ENCODE measurements around the gene LMLN. TPM values are rescaled to one million over a fixed set of nuclear protein-coding genes. Genes with fewer than 3 reads are reported as not detected.
"Not testable (repeated sequence)": the region's sequence is repeated elsewhere in the genome, so short reads cannot be mapped to it uniquely, and the experiment has no call there.

Gene LMLN
- polyA plus RNA-seq, 2 donors = 1.3 to 2.4 TPM

DNA sequence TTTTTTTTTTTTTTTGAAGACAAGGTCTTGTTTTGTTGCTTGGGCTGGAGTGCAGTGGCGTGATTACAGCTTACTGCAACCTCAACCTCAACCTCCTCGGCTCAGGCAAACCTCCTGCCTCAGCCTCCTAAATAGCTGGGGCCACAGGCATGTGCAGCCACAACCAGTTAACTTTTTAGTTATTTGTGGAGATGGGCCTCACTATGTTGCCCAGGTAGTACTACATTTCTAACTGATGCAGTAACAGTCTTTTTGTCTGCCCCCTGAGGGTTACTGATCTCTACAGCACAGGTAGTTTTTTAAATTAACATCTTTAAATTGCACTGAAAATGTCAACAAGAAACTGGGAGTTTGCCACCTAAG is 3.4 kb upstream of the LMLN start:
- Histone ChIP-seq H3K4me1 (ENCODE audit: control insufficient read depth in 2 of 2, insufficient read depth in 2 of 2, low read length in 1 of 2) (peaks cover 0 to 2% of the 10 kb centered on the region in 2 donors), H3K36me3 (ENCODE audit: control insufficient read depth in 2 of 2, insufficient read depth in 2 of 2, low read length in 1 of 2) (peaks cover 10% of the 10 kb centered on the region in 2 donors), H3K4me3 (ENCODE audit: low read depth in 1 of 2, low read length in 2 of 2) (no peak overlapping the region), H3K9me3 (ENCODE audit: control insufficient read depth in 2 of 2, insufficient read depth in 1 of 2, low read depth in 1 of 2, low read length in 1 of 2) (no peaks in the 10 kb centered on the region), H3K27me3 (ENCODE audit: control insufficient read depth in 1 of 2, insufficient read depth in 2 of 2, low read length in 2 of 2) (no peaks in the 10 kb centered on the region), H3K27ac (ENCODE audit: low read depth in 2 of 2, low read length in 1 of 2) (no peak overlapping the region)
- 87 to 88% methylated on average over 2 of the region's 2 CpGs for WGBS, 2 donors

DNA sequence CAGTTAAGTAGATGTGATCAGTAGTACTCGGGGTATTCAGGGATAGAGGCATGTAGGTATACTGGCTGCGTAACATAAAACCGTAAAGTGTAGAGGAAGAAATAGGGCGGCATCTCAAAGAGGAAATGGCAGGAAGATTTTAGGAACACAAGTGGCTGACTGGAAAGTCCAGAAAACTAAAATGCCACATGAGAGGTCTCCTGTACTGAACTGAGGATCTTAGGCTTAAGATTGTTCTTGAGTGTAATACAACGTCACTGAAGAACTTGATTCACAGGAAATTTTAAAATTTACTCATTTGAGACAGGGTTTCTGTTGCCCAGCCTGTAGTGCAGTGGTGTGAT is 2.3 kb upstream of the LMLN start:
- Histone ChIP-seq H3K36me3 (ENCODE audit: control insufficient read depth in 2 of 2, insufficient read depth in 2 of 2, low read length in 1 of 2) (peaks cover 8 to 10% of the 10 kb centered on the region in 2 donors), H3K4me1 (ENCODE audit: control insufficient read depth in 2 of 2, insufficient read depth in 2 of 2, low read length in 1 of 2) (peaks cover 0 to 2% of the 10 kb centered on the region in 2 donors), H3K27ac (ENCODE audit: low read depth in 2 of 2, low read length in 1 of 2) (peak overlapping the region in 1 of 2 donors; percentile 59), H3K27me3 (ENCODE audit: control insufficient read depth in 1 of 2, insufficient read depth in 2 of 2, low read length in 2 of 2) (no peaks in the 10 kb centered on the region), H3K4me3 (ENCODE audit: low read depth in 1 of 2, low read length in 2 of 2) (no peak overlapping the region), H3K9me3 (ENCODE audit: control insufficient read depth in 2 of 2, insufficient read depth in 1 of 2, low read depth in 1 of 2, low read length in 1 of 2) (no peaks in the 10 kb centered on the region)
- WGBS, 2 donors = 86 to 88% methylated on average over 5 of the region's 5 CpGs

DNA sequence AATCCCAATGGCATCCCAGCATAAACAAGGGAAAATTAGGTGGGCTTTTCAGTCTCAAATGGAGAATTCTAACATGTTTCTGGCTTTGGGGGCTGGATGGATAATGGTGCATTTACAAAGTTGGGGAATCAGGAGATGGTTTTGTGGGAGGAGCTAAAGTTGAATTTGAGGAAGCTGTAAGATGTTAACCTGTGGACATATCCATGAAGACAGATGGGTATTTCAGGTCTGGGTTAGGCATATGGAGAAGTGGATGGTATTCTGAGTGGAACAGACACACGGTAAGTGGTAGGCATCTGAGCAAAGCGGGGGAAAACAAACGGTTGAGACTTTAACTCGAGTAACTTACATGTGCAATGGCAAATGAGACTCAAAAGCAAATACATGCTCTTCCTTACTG is 1.7 kb upstream of the LMLN start:
- peaks cover 7% of the 10 kb centered on the region in 2 donors for H3K36me3 ChIP-seq (ENCODE audit: control insufficient read depth in 2 of 2, insufficient read depth in 2 of 2, low read length in 1 of 2)
- H3K4me3 ChIP-seq (ENCODE audit: low read depth in 1 of 2, low read length in 2 of 2) = no peak overlapping the region
- no peaks in the 10 kb centered on the region for H3K27me3 ChIP-seq (ENCODE audit: control insufficient read depth in 1 of 2, insufficient read depth in 2 of 2, low read length in 2 of 2)
- peaks cover 0 to 2% of the 10 kb centered on the region in 2 donors for H3K4me1 ChIP-seq (ENCODE audit: control insufficient read depth in 2 of 2, insufficient read depth in 2 of 2, low read length in 1 of 2)
- WGBS, 2 donors = 93 to 96% methylated on average over 4 of the region's 4 CpGs
- H3K9me3 ChIP-seq (ENCODE audit: control insufficient read depth in 2 of 2, insufficient read depth in 1 of 2, low read depth in 1 of 2, low read length in 1 of 2) = no peaks in the 10 kb centered on the region
- H3K27ac ChIP-seq (ENCODE audit: low read depth in 2 of 2, low read length in 1 of 2) = peak overlapping the region in 1 of 2 donors; percentile 59

DNA sequence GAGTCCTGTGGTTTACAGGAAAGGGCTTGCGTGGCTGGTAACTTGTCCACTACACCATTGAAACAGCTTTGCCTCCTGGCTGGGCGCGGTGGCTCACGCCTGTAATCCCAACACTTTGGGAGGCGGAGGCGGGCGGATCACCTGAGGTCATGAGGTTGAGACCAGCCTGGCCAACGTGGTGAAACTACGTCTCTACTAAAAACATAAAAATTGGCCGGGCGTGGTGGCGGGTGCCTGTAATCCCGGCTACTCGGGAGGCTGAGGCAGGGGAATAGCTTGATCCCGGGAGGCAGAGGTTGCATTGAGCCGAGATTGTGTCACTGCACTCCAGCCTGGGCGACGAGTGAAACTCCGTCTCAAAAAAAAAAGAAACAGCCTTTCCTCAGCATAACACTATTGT is 1.2 kb upstream of the LMLN start:
- 86 to 89% methylated on average over 19 of the region's 19 CpGs for WGBS, 2 donors
- H3K4me1 ChIP-seq (ENCODE audit: control insufficient read depth in 2 of 2, insufficient read depth in 2 of 2, low read length in 1 of 2); H3K36me3 ChIP-seq (ENCODE audit: control insufficient read depth in 2 of 2, insufficient read depth in 2 of 2, low read length in 1 of 2); H3K9me3 ChIP-seq (ENCODE audit: control insufficient read depth in 2 of 2, insufficient read depth in 1 of 2, low read depth in 1 of 2, low read length in 1 of 2); H3K27me3 ChIP-seq (ENCODE audit: control insufficient read depth in 1 of 2, insufficient read depth in 2 of 2, low read length in 2 of 2): not testable (repeated sequence)
- peak overlapping the region; percentile 12 to 68 for H3K27ac ChIP-seq (ENCODE audit: low read depth in 2 of 2, low read length in 1 of 2)
- peak overlapping the region in 1 of 2 donors; percentile 97 for H3K4me3 ChIP-seq (ENCODE audit: low read depth in 1 of 2, low read length in 2 of 2)

DNA sequence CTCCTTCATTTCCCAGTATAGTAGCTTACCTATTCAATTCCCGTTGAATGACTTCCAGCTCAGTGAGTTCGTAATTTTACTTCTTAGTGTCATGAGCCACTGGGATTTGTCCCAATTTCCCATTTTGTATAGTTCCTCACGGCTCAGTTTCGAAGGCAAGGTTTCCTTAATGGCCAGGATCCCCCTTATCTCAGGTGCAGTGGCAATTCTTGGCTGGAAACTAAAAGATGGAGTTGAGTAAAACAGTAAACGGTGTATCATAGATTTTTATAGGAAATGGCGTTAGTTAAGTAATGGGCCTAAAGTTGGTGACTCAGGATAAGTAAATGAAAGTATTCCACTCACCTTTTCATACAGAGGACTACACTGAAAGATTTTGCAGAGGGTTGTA is 522 bp upstream of the LMLN start:
- Histone ChIP-seq H3K9me3 (ENCODE audit: control insufficient read depth in 2 of 2, insufficient read depth in 1 of 2, low read depth in 1 of 2, low read length in 1 of 2) (no peaks in the 10 kb centered on the region), H3K4me1 (ENCODE audit: control insufficient read depth in 2 of 2, insufficient read depth in 2 of 2, low read length in 1 of 2) (peaks cover 0 to 2% of the 10 kb centered on the region in 2 donors), H3K36me3 (ENCODE audit: control insufficient read depth in 2 of 2, insufficient read depth in 2 of 2, low read length in 1 of 2) (peaks cover 2 to 6% of the 10 kb centered on the region in 2 donors), H3K27me3 (ENCODE audit: control insufficient read depth in 1 of 2, insufficient read depth in 2 of 2, low read length in 2 of 2) (no peaks in the 10 kb centered on the region), H3K27ac (ENCODE audit: low read depth in 2 of 2, low read length in 1 of 2) (peak overlapping the region; percentile 74 to 87), H3K4me3 (ENCODE audit: low read depth in 1 of 2, low read length in 2 of 2) (peak overlapping the region; percentile 28 to 97)
- 41 to 45% methylated on average over 6 of the region's 6 CpGs for WGBS, 2 donors

DNA sequence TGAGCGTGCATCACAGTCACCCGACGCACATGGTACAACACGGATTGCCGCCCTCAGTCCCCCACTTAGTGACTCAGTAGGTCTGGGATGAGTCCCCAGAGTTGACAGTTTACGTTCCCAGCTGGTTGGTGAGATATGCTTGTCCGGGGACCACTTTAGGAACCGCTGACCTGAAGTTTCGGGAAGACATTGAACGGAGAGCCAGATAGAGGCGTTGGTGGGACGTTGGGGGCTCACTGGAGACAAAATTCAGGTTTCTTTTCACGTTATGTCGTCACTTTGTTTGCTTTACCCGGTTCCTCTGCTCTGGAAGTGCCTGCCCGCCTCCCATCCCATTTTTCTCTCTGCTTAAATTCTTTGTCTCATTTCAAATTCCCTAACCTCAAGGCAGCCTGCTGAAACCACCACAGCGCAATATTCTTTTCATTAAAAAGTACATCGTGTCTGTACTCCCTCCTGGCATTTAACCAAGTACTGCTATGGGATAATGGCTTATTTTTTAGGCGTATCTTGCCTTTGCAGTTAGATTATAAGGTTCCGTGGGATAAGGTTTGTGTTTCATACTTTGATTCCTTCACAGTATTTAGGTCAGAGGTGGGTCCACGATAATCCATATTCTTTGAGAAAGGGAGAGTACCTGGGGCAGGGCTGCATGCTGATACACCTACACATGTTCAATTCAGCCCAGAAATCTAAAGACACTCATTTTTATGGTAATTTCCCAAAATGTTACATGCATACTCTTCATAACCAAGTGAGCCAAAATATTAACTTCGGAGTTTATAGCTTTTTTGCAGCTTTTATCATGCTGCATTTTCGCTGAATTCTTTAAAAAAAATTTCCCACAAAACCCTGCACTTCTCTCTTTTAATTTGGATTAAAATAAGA is 921 bp downstream of the LMLN start:
- 10% methylated on average over 23 of the region's 23 CpGs for WGBS, 2 donors
- H3K4me1 ChIP-seq (ENCODE audit: control insufficient read depth in 2 of 2, insufficient read depth in 2 of 2, low read length in 1 of 2) = peaks cover 0 to 2% of the 10 kb centered on the region in 2 donors
- H3K9me3 ChIP-seq (ENCODE audit: control insufficient read depth in 2 of 2, insufficient read depth in 1 of 2, low read depth in 1 of 2, low read length in 1 of 2) = no peaks in the 10 kb centered on the region
- H3K4me3 ChIP-seq (ENCODE audit: low read depth in 1 of 2, low read length in 2 of 2) = peak overlapping the region; percentile 80 to 97
- peak overlapping the region; percentile 74 to 91 for H3K27ac ChIP-seq (ENCODE audit: low read depth in 2 of 2, low read length in 1 of 2)
- no peaks in the 10 kb centered on the region for H3K27me3 ChIP-seq (ENCODE audit: control insufficient read depth in 1 of 2, insufficient read depth in 2 of 2, low read length in 2 of 2)
- no peaks in the 10 kb centered on the region for H3K36me3 ChIP-seq (ENCODE audit: control insufficient read depth in 2 of 2, insufficient read depth in 2 of 2, low read length in 1 of 2)

DNA sequence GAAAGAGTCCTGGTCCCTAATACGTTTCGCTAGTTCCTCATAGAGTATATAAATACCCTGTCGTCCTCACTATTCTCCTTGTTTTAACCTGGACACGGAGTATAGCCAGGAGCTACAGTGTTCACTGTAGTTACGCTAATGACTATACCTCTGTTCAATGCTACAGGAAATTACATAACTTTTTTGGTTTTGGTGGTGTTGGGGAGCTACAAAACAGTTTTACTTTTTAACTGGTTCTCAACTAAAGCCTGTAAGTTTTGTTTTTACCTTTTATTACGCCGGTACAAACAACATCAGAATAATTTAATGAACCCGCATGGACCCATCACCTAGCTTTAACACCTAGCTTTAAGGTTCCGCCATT is 1.5 kb downstream of the LMLN start:
- no peak overlapping the region for H3K27ac ChIP-seq (ENCODE audit: low read depth in 2 of 2, low read length in 1 of 2)
- peaks cover 0 to 2% of the 10 kb centered on the region in 2 donors for H3K4me1 ChIP-seq (ENCODE audit: control insufficient read depth in 2 of 2, insufficient read depth in 2 of 2, low read length in 1 of 2)
- no peak overlapping the region for H3K4me3 ChIP-seq (ENCODE audit: low read depth in 1 of 2, low read length in 2 of 2)
- H3K36me3 ChIP-seq (ENCODE audit: control insufficient read depth in 2 of 2, insufficient read depth in 2 of 2, low read length in 1 of 2) = no peaks in the 10 kb centered on the region
- no peaks in the 10 kb centered on the region for H3K27me3 ChIP-seq (ENCODE audit: control insufficient read depth in 1 of 2, insufficient read depth in 2 of 2, low read length in 2 of 2)
- 78% methylated on average over 9 of the region's 9 CpGs for WGBS, 2 donors
- H3K9me3 ChIP-seq (ENCODE audit: control insufficient read depth in 2 of 2, insufficient read depth in 1 of 2, low read depth in 1 of 2, low read length in 1 of 2) = no peaks in the 10 kb centered on the region

DNA sequence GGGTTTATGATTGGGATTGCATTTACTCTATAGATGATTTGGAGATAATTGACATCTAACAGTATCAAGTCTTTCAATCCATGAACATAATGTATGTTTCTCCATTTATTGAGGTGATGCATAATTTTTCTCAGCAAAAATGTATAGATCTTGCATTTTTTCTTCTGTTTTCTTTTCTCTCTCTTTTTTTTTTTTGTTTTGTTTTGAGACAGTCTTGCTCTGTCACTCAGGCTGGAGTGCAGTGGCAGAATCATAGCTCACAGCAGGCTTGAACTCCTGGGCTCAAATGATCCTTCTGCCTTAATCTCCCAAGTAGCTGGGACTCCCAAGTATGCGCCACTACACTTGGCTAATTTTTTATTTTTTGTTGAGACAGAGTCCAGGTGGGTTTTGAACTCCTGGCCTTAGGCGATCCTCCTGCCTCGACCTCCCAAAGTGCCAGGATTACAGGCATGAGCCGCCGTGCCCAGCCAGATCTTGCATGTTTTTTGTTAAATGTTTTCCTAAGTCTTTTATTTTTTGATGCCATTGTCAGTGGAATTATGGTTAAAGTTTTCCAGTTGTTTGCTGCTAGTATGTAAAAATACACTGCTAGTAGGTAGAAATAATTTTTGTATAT is 3.1 kb downstream of the LMLN start:
- WGBS, 2 donors = 86 to 92% methylated on average over 5 of the region's 5 CpGs
- no peaks in the 10 kb centered on the region for H3K36me3 ChIP-seq (ENCODE audit: control insufficient read depth in 2 of 2, insufficient read depth in 2 of 2, low read length in 1 of 2)
- peaks cover 0 to 2% of the 10 kb centered on the region in 2 donors for H3K4me1 ChIP-seq (ENCODE audit: control insufficient read depth in 2 of 2, insufficient read depth in 2 of 2, low read length in 1 of 2)
- H3K27ac ChIP-seq (ENCODE audit: low read depth in 2 of 2, low read length in 1 of 2) = no peak overlapping the region
- H3K4me3 ChIP-seq (ENCODE audit: low read depth in 1 of 2, low read length in 2 of 2) = no peak overlapping the region
- no peaks in the 10 kb centered on the region for H3K9me3 ChIP-seq (ENCODE audit: control insufficient read depth in 2 of 2, insufficient read depth in 1 of 2, low read depth in 1 of 2, low read length in 1 of 2)
- no peaks in the 10 kb centered on the region for H3K27me3 ChIP-seq (ENCODE audit: control insufficient read depth in 1 of 2, insufficient read depth in 2 of 2, low read length in 2 of 2)

DNA sequence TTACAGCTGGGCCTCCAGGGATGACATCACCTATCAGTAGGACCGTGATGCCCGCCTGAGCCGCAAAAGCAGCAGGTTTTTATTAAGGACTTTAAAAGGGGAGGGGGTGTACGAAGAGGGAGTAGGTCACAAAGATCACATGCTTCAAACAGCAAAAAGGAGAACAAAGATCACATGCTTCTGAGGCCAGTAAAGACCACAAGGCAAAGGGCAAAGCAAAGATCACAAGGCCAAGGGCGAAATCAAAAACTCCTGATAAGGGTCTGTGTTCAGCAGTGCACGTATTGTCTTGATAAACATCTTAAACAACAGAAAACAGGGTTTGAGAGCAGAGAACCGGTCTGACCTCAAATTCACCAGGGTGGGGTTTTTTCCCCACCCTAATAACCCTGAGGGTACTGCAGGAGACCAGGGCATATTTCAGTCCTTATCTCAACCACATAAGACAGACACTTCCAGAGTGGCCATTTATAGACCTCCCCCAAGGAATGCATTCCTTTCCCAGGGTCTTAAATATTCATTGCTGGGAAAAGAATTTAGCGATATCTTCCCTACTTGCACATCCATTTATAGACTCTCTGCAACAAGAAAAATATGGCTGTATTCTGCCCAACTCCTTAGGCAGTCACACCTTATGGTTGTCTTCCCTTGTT is 7.4 kb downstream of the LMLN start:
- not testable (repeated sequence) for H3K4me3 ChIP-seq (ENCODE audit: low read depth in 1 of 2, low read length in 2 of 2); H3K27me3 ChIP-seq (ENCODE audit: control insufficient read depth in 1 of 2, insufficient read depth in 2 of 2, low read length in 2 of 2); H3K36me3 ChIP-seq (ENCODE audit: control insufficient read depth in 2 of 2, insufficient read depth in 2 of 2, low read length in 1 of 2); H3K9me3 ChIP-seq (ENCODE audit: control insufficient read depth in 2 of 2, insufficient read depth in 1 of 2, low read depth in 1 of 2, low read length in 1 of 2); H3K4me1 ChIP-seq (ENCODE audit: control insufficient read depth in 2 of 2, insufficient read depth in 2 of 2, low read length in 1 of 2); H3K27ac ChIP-seq (ENCODE audit: low read depth in 2 of 2, low read length in 1 of 2)
- 95 to 96% methylated on average over 8 of the region's 8 CpGs for WGBS, 2 donors
